Subcutaneous adipose tissue (tissue), 4 donors: ENCODE results near the gene PISD. TPM values are rescaled to one million over a fixed set of nuclear protein-coding genes. Genes with fewer than 3 reads are reported as not detected.

Experiments used
- total RNA-seq, 4 donors: library from RNA; depleted of rRNA; stranded (reverse); fragments of >200 nt; gene quantifications; one replicate each; pipeline ENCODE4 v1.1.0, GENCODE V29; 2016
- TF ChIP-seq, protein P1 (sequence below): fragments of 450-650 bp; IDR thresholded peaks from one replicate; pipeline ENCODE4 v1.5.1; 2016; ENCODE audit warnings: low read depth, mild to moderate bottlenecking, control low read depth, antibody characterized with exemption, moderate library complexity

The PISD gene
- total RNA-seq, 4 donors from 2014 or later, result 46.7 to 207 (median 61.1) TPM

DNA sequence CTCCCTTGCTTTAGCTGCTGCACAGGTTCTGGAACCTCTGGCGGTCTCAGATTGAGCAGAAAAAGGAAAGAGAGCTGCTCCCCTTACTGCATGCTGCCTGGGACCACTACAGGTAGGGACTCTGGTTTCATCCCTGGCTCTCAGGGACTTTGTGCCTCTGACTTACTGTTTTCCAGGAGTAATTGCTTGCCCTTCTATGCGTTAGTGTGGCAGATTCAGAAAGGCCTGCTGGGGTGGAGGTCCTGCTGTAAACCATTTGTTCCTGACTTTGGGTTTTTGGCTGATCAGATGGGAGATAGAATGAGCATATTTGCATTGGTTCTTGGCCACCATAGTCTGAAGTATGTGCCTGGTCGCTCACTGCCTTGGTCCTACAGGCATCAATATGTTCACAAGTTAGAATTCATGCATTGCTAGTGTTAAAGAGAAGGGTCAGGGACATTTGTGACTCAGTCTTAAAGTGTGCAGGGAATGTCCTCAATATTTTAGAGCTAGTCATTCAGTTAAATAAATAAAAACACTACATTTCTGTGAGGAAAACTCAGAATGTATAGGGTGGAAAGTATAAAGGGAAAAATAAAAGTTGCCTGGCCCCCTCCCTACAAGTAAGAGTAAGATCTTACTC is 78.0 kb downstream of the PISD start:
- TF ChIP-seq, protein P1, sequence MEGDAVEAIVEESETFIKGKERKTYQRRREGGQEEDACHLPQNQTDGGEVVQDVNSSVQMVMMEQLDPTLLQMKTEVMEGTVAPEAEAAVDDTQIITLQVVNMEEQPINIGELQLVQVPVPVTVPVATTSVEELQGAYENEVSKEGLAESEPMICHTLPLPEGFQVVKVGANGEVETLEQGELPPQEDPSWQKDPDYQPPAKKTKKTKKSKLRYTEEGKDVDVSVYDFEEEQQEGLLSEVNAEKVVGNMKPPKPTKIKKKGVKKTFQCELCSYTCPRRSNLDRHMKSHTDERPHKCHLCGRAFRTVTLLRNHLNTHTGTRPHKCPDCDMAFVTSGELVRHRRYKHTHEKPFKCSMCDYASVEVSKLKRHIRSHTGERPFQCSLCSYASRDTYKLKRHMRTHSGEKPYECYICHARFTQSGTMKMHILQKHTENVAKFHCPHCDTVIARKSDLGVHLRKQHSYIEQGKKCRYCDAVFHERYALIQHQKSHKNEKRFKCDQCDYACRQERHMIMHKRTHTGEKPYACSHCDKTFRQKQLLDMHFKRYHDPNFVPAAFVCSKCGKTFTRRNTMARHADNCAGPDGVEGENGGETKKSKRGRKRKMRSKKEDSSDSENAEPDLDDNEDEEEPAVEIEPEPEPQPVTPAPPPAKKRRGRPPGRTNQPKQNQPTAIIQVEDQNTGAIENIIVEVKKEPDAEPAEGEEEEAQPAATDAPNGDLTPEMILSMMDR, result no peak

DNA sequence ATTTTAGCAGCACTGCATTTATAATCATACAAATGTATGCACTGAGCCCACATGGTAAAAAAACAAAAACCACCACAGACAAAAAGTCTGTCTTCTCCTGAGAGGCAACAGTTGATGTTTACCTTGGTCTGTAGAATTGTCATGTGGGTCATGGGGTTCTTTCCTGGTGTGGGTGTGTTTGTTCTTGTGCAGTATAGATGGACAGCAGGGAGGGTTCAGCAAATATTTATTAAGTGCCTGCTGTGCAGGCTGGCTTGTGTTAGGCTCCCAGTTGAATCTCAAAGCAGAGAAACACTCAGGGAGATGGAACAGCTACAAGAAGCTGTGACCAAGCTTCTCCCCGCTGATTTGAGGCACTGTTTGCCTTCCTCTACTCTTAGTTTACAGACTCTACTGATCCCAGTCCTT is 82.2 kb downstream of the PISD start:
- TF ChIP-seq, protein P1, result no peak

DNA sequence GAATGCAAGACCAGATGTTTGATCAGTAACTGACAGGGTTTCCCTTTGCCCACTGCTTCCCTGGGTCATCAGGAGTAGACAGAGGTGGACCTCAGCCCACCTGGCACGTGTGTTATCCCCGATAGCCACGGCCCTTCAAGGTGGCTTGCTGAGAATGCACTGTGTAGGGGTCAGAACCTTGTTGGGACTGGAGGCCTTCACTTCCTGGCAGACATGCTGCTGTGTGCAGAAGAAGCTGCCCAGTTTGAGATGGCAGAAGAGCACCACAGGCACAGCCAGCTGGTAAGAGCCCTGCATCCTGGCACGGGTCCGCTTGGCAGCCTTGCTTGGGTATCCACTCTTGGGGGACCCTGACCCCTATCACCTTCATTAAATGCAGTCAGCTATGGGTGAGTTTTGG is 83.8 kb downstream of the PISD start:
- TF ChIP-seq, protein P1, result no peak

DNA sequence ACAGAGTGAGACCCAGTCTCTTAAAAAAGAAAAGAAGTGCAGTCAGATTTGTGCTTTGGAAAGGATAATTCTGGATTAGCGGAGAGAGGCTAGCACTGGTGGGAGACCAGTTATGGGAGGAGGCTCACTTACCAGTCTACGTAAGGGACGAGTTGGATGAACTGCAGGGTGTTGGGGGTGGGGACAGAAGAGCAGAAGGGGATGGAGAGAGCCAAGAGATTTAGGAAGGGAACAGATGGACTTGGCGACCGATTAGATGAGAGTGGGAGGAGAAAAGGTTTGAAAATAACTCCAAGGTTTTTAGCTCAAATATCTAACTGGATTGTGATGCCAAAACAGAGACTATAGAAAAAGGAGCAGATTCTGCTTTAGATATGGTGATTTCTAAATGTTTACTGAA is 84.3 kb downstream of the PISD start:
- TF ChIP-seq, protein P1, result no peak

DNA sequence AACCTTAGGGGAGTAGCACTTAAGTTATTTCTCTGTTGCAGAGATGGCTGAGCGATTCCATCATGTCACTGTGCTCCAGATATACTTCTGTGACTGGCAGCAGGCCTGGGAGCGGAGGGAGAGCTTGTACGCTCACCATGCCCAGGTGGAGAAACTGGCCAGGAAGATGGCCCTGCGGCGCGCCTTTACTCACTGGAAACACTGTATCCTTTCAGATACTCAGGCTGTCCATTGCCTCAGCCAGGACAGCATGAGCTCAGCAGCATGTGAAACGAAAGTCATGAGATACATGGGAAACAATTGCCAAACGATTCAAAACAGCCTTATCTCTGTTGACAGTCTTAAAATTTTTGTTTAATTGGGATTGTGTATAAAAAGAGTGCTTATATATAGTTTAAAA is 86.8 kb downstream of the PISD start:
- TF ChIP-seq, protein P1, result no peak

DNA sequence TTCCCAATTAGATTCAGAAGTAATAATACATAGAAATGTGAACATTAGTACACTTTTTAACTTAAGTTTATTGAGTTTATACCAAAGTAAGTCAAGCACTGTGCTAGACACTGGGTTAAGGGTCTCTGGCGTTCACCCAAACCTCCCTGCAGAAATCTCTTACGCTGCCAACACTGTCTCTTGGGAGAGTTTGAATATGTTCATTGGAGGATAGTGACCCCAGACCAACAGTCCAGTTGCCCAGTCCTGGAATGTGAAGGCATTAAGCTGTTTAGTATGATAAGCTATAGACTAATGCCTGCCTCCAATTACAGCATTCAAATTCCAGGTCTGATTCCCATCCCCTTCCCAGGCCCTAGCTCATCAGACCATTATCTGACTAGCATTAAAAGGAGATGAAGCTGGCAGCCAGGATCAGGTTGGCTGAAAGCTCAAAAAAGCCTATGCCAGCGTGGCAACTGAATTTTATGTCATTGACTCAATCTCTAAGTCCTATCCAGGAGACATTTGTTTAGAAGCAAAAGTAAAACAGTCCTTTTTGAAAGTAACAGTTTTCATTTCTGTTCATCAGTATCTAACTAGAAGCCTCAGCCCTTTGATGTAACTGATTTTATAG is 87.9 kb downstream of the PISD start:
- TF ChIP-seq, protein P1, result no peak

DNA sequence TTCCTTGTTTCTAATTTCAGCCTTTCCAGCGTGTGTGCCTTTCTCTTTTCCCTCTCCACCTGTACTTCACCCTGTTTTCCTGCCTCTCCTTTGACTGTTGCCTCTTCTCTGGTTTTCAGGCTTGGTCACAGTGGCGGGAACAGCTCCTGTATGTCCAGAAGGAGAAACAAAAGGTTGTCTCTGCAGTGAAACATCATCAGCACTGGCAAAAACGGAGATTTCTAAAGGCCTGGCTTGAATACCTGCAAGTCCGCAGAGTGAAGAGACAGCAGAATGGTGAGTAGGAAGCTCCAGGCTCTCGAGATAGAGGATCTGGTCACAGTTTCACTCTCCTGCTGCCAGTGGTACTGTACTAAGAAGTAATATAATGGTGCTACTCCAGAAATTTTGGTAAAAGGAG is 89.1 kb downstream of the PISD start:
- TF ChIP-seq, protein P1, result no peak
